ENCODE results near the gene CZIB.

DNA sequence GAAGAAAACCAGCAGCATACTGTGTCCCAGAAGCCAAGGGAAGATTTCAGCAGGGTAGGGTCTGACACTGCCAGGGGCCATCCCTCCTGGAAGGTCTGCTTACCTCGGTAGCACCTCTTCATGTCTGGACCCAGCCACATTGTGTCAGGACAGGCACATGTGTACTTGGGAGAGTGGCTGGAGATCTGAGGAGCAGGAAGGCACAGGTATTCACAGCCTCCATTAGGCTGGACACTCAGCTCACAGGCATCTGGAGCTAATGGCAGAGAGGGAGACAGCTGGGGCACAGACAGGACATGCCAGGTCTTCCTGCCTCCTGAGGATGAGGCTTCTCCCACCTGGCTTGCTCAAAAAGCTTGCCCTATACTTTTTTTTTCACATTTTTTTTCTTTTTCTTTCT is 37.8 kb upstream of the CZIB start:
- TF ChIP-seq, protein P1, sequence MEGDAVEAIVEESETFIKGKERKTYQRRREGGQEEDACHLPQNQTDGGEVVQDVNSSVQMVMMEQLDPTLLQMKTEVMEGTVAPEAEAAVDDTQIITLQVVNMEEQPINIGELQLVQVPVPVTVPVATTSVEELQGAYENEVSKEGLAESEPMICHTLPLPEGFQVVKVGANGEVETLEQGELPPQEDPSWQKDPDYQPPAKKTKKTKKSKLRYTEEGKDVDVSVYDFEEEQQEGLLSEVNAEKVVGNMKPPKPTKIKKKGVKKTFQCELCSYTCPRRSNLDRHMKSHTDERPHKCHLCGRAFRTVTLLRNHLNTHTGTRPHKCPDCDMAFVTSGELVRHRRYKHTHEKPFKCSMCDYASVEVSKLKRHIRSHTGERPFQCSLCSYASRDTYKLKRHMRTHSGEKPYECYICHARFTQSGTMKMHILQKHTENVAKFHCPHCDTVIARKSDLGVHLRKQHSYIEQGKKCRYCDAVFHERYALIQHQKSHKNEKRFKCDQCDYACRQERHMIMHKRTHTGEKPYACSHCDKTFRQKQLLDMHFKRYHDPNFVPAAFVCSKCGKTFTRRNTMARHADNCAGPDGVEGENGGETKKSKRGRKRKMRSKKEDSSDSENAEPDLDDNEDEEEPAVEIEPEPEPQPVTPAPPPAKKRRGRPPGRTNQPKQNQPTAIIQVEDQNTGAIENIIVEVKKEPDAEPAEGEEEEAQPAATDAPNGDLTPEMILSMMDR (IDR thresholded peaks at IDR 0.05) = no peak
- no peak for TF ChIP-seq POLR2A (IDR thresholded peaks at IDR 0.05)
